ENCODE data around the gene VENTX.
A peak's percentile ranks its signal among the peaks of the same experiment; 100 is the strongest.
"Not testable (repeated sequence)": the region's sequence is repeated elsewhere in the genome, so short reads cannot be mapped to it uniquely, and the experiment has no call there.

VENTX gene

GRCh38 chr10:133258818-133259601 is 21.4 kb downstream of the VENTX start:
- DNase-seq: peak; percentile 66

- no peak for DNase-seq
Measured at GRCh38 chr10:133259602-133259989, 21.9 kb downstream of the VENTX start.

- peak; percentile 33 for DNase-seq
Measured at GRCh38 chr10:133260895-133261725, 23.5 kb downstream of the VENTX start.

- peak; percentile 68 for DNase-seq
Measured at GRCh38 chr10:133261726-133262325, 24.2 kb downstream of the VENTX start.

- DNase-seq: no peak
Measured at GRCh38 chr10:133262696-133263095, 25.0 kb downstream of the VENTX start.

GRCh38 chr10:133263674-133264073 is 26.0 kb downstream of the VENTX start:
- DNase-seq: no peak

- DNase-seq: no peak
Measured at GRCh38 chr10:133264461-133264860, 26.8 kb downstream of the VENTX start.

GRCh38 chr10:133265052-133265451 is 27.4 kb downstream of the VENTX start:
- DNase-seq: not testable (repeated sequence)

GRCh38 chr10:133266056-133266795 is 28.6 kb downstream of the VENTX start:
- DNase-seq: no peak

- DNase-seq: no peak
Measured at GRCh38 chr10:133267293-133267692, 29.6 kb downstream of the VENTX start.

- no peak for DNase-seq
Measured at GRCh38 chr10:133267829-133268228, 30.2 kb downstream of the VENTX start.

- no peak for DNase-seq
Measured at GRCh38 chr10:133268532-133268931, 30.9 kb downstream of the VENTX start.

- no peak for DNase-seq
Measured at GRCh38 chr10:133269367-133269766, 31.7 kb downstream of the VENTX start.

GRCh38 chr10:133270204-133270603 is 32.5 kb downstream of the VENTX start:
- no peak for DNase-seq

GRCh38 chr10:133270773-133271297 is 33.2 kb downstream of the VENTX start:
- no peak for DNase-seq

- DNase-seq: no peak
Measured at GRCh38 chr10:133271521-133272300, 34.1 kb downstream of the VENTX start.

GRCh38 chr10:133272301-133272963 is 34.8 kb downstream of the VENTX start:
- DNase-seq: no peak

GRCh38 chr10:133272964-133273420 is 35.3 kb downstream of the VENTX start:
- no peak for DNase-seq

GRCh38 chr10:133273534-133274143 is 36.0 kb downstream of the VENTX start:
- DNase-seq: no peak
